HFFc6 (cell line): Measurements from ENCODE around the gene EHD3. TPM values are rescaled to one million over a fixed set of nuclear protein-coding genes. Genes with fewer than 3 reads are reported as not detected.

Experiments used
- DNase-seq: peaks from one replicate; pipeline ENCODE4 v3.0.0-alpha.2; 2018
- H3K27ac Mint-ChIP-seq: 2 replicates; pipeline ENCODE4 v1.8.0; 2020; ENCODE audit warnings: mild to moderate bottlenecking, mixed read lengths
- H3K27me3 Mint-ChIP-seq: 2 replicates; pipeline ENCODE4 v1.8.0; 2021; ENCODE audit warnings: mild to moderate bottlenecking, moderate library complexity, mixed read lengths; ENCODE audit not compliant: insufficient read depth
- H3K36me3 Mint-ChIP-seq: 2 replicates; pipeline ENCODE4 v1.8.0; 2021; ENCODE audit warnings: low read depth, mixed read lengths
- H3K4me1 Mint-ChIP-seq: 2 replicates; pipeline ENCODE4 v1.8.0; 2020; ENCODE audit warnings: low read depth, mixed read lengths
- H3K4me3 Mint-ChIP-seq: 2 replicates; pipeline ENCODE4 v1.8.0; 2020; ENCODE audit warnings: mild to moderate bottlenecking, moderate library complexity, mixed read lengths
- H3K9me3 Mint-ChIP-seq: 2 replicates; pipeline ENCODE4 v1.8.0; 2020; ENCODE audit warnings: mild to moderate bottlenecking, mixed read lengths
- CTCF ChIP-seq: fragments of 200-600 bp; sonication (generic); IDR thresholded peaks from 2 replicates; pipeline ENCODE4 v1.5.0; 2021; ENCODE audit warnings: antibody characterized with exemption, mild to moderate bottlenecking
- total RNA-seq, 6 experiments: library from RNA; stranded (reverse); fragmentation: NEBNext Ultra II Directional; extraction: Animal tissue kit (Norgen Biotek cat#: 25700); gene quantifications; 2 replicates in 1 of 6; 3 replicates in 5 of 6; pipeline ENCODE4 v1.2.3, GENCODE V29; 2021

EHD3 gene
- total RNA-seq, 6 experiments from 2014 or later, result 49.6 to 70.6 (median 62.0) TPM

GRCh38 chr2:31266804-31267203 lies 32.9 kb downstream of the EHD3 start:
- peaks cover 36% of the 10 kb centered on the region for H3K36me3 Mint-ChIP-seq
- no peak overlapping the region for H3K4me3 Mint-ChIP-seq
- no peaks in the 10 kb centered on the region for H3K9me3 Mint-ChIP-seq
- no peaks in the 10 kb centered on the region; the same call in 1 of the 2 replicates for H3K27me3 Mint-ChIP-seq
- peaks cover 38% of the 10 kb centered on the region for H3K4me1 Mint-ChIP-seq
- H3K27ac Mint-ChIP-seq, result no peak overlapping the region
- no peak for DNase-seq
- TF ChIP-seq CTCF, result no peak

GRCh38 chr2:31267437-31268120 lies 33.6 kb downstream of the EHD3 start:
- Mint-ChIP-seq H3K36me3 (peaks cover 36% of the 10 kb centered on the region), H3K9me3 (no peaks in the 10 kb centered on the region), H3K27ac (no peak overlapping the region), H3K27me3 (no peaks in the 10 kb centered on the region; the same call in 1 of the 2 replicates), H3K4me3 (no peak overlapping the region), H3K4me1 (peaks cover 44% of the 10 kb centered on the region)
- TF ChIP-seq CTCF, result no peak
- DNase-seq, result no peak

- no peaks in the 10 kb centered on the region for H3K9me3 Mint-ChIP-seq
- no peak overlapping the region for H3K27ac Mint-ChIP-seq
- no peaks in the 10 kb centered on the region; the same call in 1 of the 2 replicates for H3K27me3 Mint-ChIP-seq
- no peak for DNase-seq
- H3K4me3 Mint-ChIP-seq, result no peak overlapping the region
- TF ChIP-seq CTCF, result peak; percentile 26; the same call in 1 of the 2 replicates
- peaks cover 44% of the 10 kb centered on the region for H3K4me1 Mint-ChIP-seq
- peaks cover 28% of the 10 kb centered on the region for H3K36me3 Mint-ChIP-seq
Observed at GRCh38 chr2:31268344-31268743, 34.4 kb downstream of the EHD3 start.

- no peak for TF ChIP-seq CTCF
- Mint-ChIP-seq H3K27ac (peak overlapping the region; percentile 76), H3K36me3 (peaks cover 27% of the 10 kb centered on the region), H3K4me3 (no peak overlapping the region; the same call in 1 of the 2 replicates), H3K27me3 (no peaks in the 10 kb centered on the region; the same call in 1 of the 2 replicates), H3K9me3 (no peaks in the 10 kb centered on the region), H3K4me1 (peaks cover 44% of the 10 kb centered on the region)
- DNase-seq, result peak; percentile 44
Observed at GRCh38 chr2:31269087-31269486, 35.1 kb downstream of the EHD3 start.

- Mint-ChIP-seq H3K27ac (peak overlapping the region; percentile 72), H3K4me1 (peaks cover 44% of the 10 kb centered on the region), H3K4me3 (peak overlapping the region; percentile 17; the same call in 1 of the 2 replicates), H3K27me3 (peaks cover 5% of the 10 kb centered on the region), H3K9me3 (no peaks in the 10 kb centered on the region), H3K36me3 (peaks cover 27% of the 10 kb centered on the region)
- TF ChIP-seq CTCF, result no peak
- peak; percentile 85 for DNase-seq
Observed at GRCh38 chr2:31270131-31270530, 36.2 kb downstream of the EHD3 start.
